ENCODE measurements around the gene GLRA3.
"Not testable (repeated sequence)": the region's sequence is repeated elsewhere in the genome, so short reads cannot be mapped to it uniquely, and the experiment has no call there.

Gene GLRA3

DNA sequence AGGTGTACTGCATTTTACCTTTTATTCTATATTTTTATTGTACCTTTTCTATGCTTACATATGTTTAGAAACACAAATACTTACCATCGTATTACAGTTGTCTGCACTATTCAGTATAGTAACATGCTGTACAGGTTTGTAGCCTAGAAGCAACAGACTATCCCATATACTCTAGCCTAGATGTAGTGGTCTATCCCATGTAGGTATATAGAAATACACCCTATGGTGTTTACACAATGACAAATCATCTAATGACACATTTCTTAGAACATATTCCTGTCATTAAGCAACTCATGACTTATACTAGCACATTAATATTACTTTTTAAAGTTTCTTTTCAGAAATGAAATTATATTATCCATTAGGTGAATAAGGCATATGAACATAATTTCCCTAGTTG is 195.6 kb downstream of the GLRA3 start:
- no peak overlapping the region for H3K4me2 ChIP-seq (ENCODE audit: low read length)
- no peak overlapping the region for H3K4me3 ChIP-seq (ENCODE audit: low read depth, low read length)
- no peak overlapping the region for H3K9ac ChIP-seq
- no peaks in the 10 kb centered on the region for H3K36me3 ChIP-seq (ENCODE audit: control insufficient read depth, insufficient read depth, low read length)
- no peak overlapping the region for H2AFZ ChIP-seq
- H3K27ac ChIP-seq, result no peak overlapping the region
- H3K9me3 ChIP-seq (ENCODE audit: control insufficient read depth, low read length), result no peaks in the 10 kb centered on the region
- H3K79me2 ChIP-seq, result no peaks in the 10 kb centered on the region
- H3K27me3 ChIP-seq (ENCODE audit: control insufficient read depth, insufficient read depth, low read length), result no peaks in the 10 kb centered on the region
- TF ChIP-seq, protein P1, sequence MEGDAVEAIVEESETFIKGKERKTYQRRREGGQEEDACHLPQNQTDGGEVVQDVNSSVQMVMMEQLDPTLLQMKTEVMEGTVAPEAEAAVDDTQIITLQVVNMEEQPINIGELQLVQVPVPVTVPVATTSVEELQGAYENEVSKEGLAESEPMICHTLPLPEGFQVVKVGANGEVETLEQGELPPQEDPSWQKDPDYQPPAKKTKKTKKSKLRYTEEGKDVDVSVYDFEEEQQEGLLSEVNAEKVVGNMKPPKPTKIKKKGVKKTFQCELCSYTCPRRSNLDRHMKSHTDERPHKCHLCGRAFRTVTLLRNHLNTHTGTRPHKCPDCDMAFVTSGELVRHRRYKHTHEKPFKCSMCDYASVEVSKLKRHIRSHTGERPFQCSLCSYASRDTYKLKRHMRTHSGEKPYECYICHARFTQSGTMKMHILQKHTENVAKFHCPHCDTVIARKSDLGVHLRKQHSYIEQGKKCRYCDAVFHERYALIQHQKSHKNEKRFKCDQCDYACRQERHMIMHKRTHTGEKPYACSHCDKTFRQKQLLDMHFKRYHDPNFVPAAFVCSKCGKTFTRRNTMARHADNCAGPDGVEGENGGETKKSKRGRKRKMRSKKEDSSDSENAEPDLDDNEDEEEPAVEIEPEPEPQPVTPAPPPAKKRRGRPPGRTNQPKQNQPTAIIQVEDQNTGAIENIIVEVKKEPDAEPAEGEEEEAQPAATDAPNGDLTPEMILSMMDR (IDR thresholded peaks at IDR 0.05), result no peak
- no peaks in the 10 kb centered on the region for H3K4me1 ChIP-seq

DNA sequence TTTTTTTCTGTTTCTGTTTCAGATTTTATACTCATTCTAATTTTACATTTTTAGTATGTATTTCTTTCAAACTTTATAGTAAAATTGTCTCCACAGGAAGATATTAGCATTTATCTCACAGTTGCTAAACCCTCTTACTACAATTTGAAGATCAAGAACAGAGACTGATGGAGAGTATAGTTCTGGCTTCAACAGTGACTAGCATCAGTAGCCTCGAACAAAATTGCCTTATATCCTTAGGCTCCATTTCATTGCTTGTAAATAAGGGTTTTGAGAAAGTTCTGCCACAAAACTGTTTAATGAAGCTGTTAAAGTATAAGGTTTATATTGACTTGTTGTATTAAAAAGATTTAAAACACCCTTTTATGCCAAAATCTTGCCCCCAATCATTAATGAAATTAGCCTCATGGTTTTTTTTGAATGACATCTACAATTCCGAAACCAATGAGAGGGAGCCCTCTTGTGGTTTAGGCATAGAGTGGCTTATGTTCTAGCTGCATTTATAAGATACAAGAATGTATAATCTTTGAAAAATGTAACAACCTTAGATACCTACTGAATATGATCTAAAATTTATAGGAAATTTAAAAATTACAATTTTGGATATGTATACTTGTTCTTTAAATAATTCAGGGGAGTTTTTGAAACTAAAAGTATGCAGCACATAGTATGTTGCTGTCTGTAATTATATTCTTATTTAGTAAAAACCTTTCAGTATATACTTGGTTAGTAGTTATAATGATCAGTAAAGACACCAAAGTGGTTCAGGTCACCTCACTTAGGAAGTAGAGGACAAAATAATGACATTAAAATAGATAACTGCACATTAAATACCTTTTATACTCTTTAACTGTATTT is 196.9 kb downstream of the GLRA3 start:
- Histone ChIP-seq H2AFZ (no peak overlapping the region), H3K79me2 (no peaks in the 10 kb centered on the region), H3K27me3 (ENCODE audit: control insufficient read depth, insufficient read depth, low read length) (no peaks in the 10 kb centered on the region), H3K27ac (no peak overlapping the region), H3K9me3 (ENCODE audit: control insufficient read depth, low read length) (no peaks in the 10 kb centered on the region), H3K4me3 (ENCODE audit: low read depth, low read length) (no peak overlapping the region), H3K36me3 (ENCODE audit: control insufficient read depth, insufficient read depth, low read length) (no peaks in the 10 kb centered on the region), H3K9ac (no peak overlapping the region), H3K4me2 (ENCODE audit: low read length) (no peak overlapping the region), H3K4me1 (no peaks in the 10 kb centered on the region)
- TF ChIP-seq, protein P1 (IDR thresholded peaks at IDR 0.05), result peak; percentile 22

DNA sequence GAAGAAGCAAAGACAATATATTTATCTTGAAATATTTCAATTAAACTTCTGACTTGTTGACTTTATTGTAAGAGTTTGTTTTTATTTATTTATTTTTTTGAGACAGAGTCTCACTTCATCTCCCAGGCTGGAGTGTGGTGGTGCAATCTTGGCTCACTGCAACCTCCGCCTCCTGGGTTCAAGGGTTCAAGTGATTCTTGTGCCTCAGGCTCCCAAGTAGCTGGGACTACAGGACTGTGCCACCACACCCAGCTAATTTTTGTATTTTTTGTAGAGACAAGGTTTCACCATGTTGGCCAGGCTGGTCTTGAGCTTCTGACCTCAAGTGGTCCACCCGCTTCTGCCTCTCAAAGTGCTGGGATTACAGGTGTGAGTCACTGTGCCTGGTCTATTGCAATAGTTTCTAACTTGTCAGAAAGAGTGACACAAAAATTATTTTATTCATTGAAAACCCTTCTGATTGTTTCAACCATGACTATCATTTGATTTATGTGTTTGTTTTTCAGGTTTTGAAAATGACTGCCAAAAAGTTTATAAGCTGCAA is 199.1 kb downstream of the GLRA3 start:
- H3K79me2 ChIP-seq; H3K4me1 ChIP-seq; H3K4me3 ChIP-seq (ENCODE audit: low read depth, low read length); H2AFZ ChIP-seq; H3K9me3 ChIP-seq (ENCODE audit: control insufficient read depth, low read length); H3K4me2 ChIP-seq (ENCODE audit: low read length); H3K36me3 ChIP-seq (ENCODE audit: control insufficient read depth, insufficient read depth, low read length); H3K27ac ChIP-seq; H3K27me3 ChIP-seq (ENCODE audit: control insufficient read depth, insufficient read depth, low read length); H3K9ac ChIP-seq: not testable (repeated sequence)

DNA sequence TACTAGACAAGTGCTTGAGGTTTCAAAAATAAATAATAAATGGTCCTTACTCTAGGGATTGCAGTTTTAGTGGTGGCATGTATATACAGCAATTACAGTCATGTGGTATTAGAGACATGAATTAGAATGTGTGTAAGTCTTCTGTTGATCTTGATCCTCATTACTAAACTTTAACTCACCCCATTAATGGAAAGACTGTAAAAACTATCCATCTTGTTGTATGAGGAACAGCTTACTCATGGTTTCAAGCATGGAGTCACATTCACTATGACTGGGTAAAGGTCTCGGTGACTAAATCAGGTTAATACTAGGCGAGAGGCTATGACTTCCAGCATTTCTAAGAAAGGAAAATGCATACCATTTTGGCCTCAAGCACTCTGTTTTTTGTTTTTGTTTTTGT is 199.8 kb downstream of the GLRA3 start:
- no peak overlapping the region for H3K4me2 ChIP-seq (ENCODE audit: low read length)
- H3K27ac ChIP-seq, result no peak overlapping the region
- no peaks in the 10 kb centered on the region for H3K4me1 ChIP-seq
- H3K9ac ChIP-seq, result no peak overlapping the region
- TF ChIP-seq, protein P1 (IDR thresholded peaks at IDR 0.05), result no peak
- no peaks in the 10 kb centered on the region for H3K27me3 ChIP-seq (ENCODE audit: control insufficient read depth, insufficient read depth, low read length)
- H3K79me2 ChIP-seq, result no peaks in the 10 kb centered on the region
- H3K9me3 ChIP-seq (ENCODE audit: control insufficient read depth, low read length), result no peaks in the 10 kb centered on the region
- no peak overlapping the region for H2AFZ ChIP-seq
- H3K36me3 ChIP-seq (ENCODE audit: control insufficient read depth, insufficient read depth, low read length), result no peaks in the 10 kb centered on the region
- no peak overlapping the region for H3K4me3 ChIP-seq (ENCODE audit: low read depth, low read length)

DNA sequence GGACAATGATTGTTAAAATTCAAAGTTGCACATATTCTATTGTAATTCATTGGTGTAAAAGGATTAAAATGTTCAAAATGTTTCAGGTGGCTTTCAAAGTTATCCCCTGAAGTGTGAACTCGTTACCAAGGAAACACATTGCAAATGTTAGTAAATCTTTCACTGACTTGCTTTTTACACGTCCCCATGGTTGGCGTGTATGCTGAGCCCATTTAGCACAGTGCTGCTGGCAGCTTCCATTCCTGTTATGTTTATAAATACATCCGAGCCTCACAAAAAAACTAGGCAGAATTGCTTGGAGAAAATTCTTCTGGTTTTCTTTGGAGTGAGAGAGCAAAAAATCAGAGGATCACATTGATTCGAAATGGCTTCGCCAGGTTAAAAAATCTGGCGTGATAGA is 200.9 kb downstream of the GLRA3 start:
- H3K4me1 ChIP-seq, result no peaks in the 10 kb centered on the region
- no peaks in the 10 kb centered on the region for H3K36me3 ChIP-seq (ENCODE audit: control insufficient read depth, insufficient read depth, low read length)
- no peak overlapping the region for H3K27ac ChIP-seq
- no peaks in the 10 kb centered on the region for H3K27me3 ChIP-seq (ENCODE audit: control insufficient read depth, insufficient read depth, low read length)
- H3K9ac ChIP-seq, result no peak overlapping the region
- H3K4me3 ChIP-seq (ENCODE audit: low read depth, low read length), result no peak overlapping the region
- no peaks in the 10 kb centered on the region for H3K9me3 ChIP-seq (ENCODE audit: control insufficient read depth, low read length)
- TF ChIP-seq, protein P1 (IDR thresholded peaks at IDR 0.05), result no peak
- no peak overlapping the region for H2AFZ ChIP-seq
- no peak overlapping the region for H3K4me2 ChIP-seq (ENCODE audit: low read length)
- H3K79me2 ChIP-seq, result no peaks in the 10 kb centered on the region

Measured in parathyroid adenoma (tissue), 2 donors.